H1 (cell line): ENCODE data around the gene CDS2. TPM values are rescaled to one million over a fixed set of nuclear protein-coding genes. Genes with fewer than 3 reads are reported as not detected.

Experiments
- NANOG ChIP-seq: IDR thresholded peaks from 2 replicates; pipeline ENCODE4 v1.6.1; 2011; ENCODE audit warnings: low read length, low read depth, mild to moderate bottlenecking, inconsistent platforms; ENCODE audit not compliant: insufficient read depth, poor library complexity, severe bottlenecking
- RNF2 ChIP-seq: fragments of 200-900, 300-1000 bp; sonication (generic); IDR thresholded peaks from 2 replicates; pipeline ENCODE4 v1.7.1; 2016; ENCODE audit warnings: borderline replicate concordance, low read depth, mild to moderate bottlenecking, antibody characterized with exemption, low read length; ENCODE audit not compliant: poor library complexity, severe bottlenecking; ENCODE audit errors: missing control alignments
- SIN3A ChIP-seq, 2 experiments: IDR thresholded peaks in 1 of 2; conservative IDR thresholded peaks in 1 of 2; 2 replicates each; pipeline ENCODE4 v1.6.1; 2011 to 2012; ENCODE audit warnings: low read length in 2 of 2, improper control_type of control experiment in 1 of 2, low read depth in 1 of 2, mild to moderate bottlenecking in 1 of 2
- SP2 ChIP-seq: IDR thresholded peaks from 2 replicates; pipeline ENCODE4 v1.6.1; 2012; ENCODE audit warnings: mild to moderate bottlenecking, low read length, inconsistent platforms
- TAF1 ChIP-seq: IDR thresholded peaks from 2 replicates; pipeline ENCODE4 v1.6.1; 2011; ENCODE audit warnings: mild to moderate bottlenecking, low read depth, low read length
- polyA plus RNA-seq, 7 experiments: library from polyadenylated mRNA; depleted of rRNA in 3 of 7; stranded (reverse) in 5 of 7; unstranded in 2 of 7; fragments of >200 nt in 5 of 7; fragments of 200-250 nt in 2 of 7; gene quantifications; 1 replicate in 5 of 7; 2 replicates in 1 of 7; 4 replicates in 1 of 7; pipeline versions ENCODE4 v1.2.1 to v1.2.3, GENCODE V29; 2011 to 2013; ENCODE audit warnings: missing spikeins in 2 of 7, mixed read lengths in 2 of 7
- total RNA-seq: library from RNA; stranded (reverse); fragmentation: NEBNext Ultra II Directional; extraction: Animal tissue kit (Norgen Biotek cat#: 25700); gene quantifications from 2 replicates; pipeline ENCODE4 v1.2.1, GENCODE V29; 2021
- TF ChIP-seq, protein P1 (sequence below): fragments of 300-600 bp; sonication (generic); IDR thresholded peaks from 2 replicates; pipeline ENCODE4 v1.7.1; 2012; ENCODE audit warnings: low read length, moderate library complexity, mild to moderate bottlenecking, inconsistent platforms; ENCODE audit not compliant: insufficient replicate concordance

CDS2 gene
- total and polyA plus RNA-seq, 2 of the 8 experiments (the other 6 are each of a cell fraction or from before 2014, with no cell fraction given), result 54.0 to 56.2 TPM

DNA sequence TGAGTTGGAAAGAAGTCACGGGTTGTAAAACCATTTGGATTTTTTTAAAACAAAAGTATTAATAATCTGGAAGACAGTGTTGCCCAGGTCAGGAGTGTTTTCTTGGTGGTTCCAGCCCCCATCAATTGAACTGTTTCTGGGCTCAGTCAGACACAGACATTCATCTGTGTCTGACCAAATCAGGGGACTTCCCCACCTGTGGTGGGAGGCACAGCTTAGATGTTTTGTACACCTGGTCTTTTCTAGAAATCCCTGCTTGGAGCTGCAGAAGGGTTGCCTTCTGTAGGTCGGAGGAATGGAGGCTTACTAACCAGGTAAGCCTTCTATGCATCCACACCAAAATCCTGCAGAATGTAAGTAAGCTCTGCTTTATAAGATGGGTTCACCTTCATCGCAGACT is 63.6 kb downstream of the CDS2 start (continued):
- TF ChIP-seq, protein P1, sequence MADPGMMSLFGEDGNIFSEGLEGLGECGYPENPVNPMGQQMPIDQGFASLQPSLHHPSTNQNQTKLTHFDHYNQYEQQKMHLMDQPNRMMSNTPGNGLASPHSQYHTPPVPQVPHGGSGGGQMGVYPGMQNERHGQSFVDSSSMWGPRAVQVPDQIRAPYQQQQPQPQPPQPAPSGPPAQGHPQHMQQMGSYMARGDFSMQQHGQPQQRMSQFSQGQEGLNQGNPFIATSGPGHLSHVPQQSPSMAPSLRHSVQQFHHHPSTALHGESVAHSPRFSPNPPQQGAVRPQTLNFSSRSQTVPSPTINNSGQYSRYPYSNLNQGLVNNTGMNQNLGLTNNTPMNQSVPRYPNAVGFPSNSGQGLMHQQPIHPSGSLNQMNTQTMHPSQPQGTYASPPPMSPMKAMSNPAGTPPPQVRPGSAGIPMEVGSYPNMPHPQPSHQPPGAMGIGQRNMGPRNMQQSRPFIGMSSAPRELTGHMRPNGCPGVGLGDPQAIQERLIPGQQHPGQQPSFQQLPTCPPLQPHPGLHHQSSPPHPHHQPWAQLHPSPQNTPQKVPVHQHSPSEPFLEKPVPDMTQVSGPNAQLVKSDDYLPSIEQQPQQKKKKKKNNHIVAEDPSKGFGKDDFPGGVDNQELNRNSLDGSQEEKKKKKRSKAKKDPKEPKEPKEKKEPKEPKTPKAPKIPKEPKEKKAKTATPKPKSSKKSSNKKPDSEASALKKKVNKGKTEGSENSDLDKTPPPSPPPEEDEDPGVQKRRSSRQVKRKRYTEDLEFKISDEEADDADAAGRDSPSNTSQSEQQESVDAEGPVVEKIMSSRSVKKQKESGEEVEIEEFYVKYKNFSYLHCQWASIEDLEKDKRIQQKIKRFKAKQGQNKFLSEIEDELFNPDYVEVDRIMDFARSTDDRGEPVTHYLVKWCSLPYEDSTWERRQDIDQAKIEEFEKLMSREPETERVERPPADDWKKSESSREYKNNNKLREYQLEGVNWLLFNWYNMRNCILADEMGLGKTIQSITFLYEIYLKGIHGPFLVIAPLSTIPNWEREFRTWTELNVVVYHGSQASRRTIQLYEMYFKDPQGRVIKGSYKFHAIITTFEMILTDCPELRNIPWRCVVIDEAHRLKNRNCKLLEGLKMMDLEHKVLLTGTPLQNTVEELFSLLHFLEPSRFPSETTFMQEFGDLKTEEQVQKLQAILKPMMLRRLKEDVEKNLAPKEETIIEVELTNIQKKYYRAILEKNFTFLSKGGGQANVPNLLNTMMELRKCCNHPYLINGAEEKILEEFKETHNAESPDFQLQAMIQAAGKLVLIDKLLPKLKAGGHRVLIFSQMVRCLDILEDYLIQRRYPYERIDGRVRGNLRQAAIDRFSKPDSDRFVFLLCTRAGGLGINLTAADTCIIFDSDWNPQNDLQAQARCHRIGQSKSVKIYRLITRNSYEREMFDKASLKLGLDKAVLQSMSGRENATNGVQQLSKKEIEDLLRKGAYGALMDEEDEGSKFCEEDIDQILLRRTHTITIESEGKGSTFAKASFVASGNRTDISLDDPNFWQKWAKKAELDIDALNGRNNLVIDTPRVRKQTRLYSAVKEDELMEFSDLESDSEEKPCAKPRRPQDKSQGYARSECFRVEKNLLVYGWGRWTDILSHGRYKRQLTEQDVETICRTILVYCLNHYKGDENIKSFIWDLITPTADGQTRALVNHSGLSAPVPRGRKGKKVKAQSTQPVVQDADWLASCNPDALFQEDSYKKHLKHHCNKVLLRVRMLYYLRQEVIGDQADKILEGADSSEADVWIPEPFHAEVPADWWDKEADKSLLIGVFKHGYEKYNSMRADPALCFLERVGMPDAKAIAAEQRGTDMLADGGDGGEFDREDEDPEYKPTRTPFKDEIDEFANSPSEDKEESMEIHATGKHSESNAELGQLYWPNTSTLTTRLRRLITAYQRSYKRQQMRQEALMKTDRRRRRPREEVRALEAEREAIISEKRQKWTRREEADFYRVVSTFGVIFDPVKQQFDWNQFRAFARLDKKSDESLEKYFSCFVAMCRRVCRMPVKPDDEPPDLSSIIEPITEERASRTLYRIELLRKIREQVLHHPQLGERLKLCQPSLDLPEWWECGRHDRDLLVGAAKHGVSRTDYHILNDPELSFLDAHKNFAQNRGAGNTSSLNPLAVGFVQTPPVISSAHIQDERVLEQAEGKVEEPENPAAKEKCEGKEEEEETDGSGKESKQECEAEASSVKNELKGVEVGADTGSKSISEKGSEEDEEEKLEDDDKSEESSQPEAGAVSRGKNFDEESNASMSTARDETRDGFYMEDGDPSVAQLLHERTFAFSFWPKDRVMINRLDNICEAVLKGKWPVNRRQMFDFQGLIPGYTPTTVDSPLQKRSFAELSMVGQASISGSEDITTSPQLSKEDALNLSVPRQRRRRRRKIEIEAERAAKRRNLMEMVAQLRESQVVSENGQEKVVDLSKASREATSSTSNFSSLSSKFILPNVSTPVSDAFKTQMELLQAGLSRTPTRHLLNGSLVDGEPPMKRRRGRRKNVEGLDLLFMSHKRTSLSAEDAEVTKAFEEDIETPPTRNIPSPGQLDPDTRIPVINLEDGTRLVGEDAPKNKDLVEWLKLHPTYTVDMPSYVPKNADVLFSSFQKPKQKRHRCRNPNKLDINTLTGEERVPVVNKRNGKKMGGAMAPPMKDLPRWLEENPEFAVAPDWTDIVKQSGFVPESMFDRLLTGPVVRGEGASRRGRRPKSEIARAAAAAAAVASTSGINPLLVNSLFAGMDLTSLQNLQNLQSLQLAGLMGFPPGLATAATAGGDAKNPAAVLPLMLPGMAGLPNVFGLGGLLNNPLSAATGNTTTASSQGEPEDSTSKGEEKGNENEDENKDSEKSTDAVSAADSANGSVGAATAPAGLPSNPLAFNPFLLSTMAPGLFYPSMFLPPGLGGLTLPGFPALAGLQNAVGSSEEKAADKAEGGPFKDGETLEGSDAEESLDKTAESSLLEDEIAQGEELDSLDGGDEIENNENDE, result no peak
- TF ChIP-seq NANOG (no peak), SP2 (no peak), TAF1 (no peak), RNF2 (no peak), SIN3A (conservative IDR thresholded peaks at IDR 0.05 in 1 of 2, IDR thresholded peaks at IDR 0.05 in 1 of 2; ENCODE audit: low read depth in 1 of 2, low read length in 2 of 2) (no peak)
